Gastroesophageal sphincter (tissue), 3 donors: ENCODE results near the gene PDE3B.

Experiments
- CTCF ChIP-seq, 4 experiments: fragments of 200-600 bp in 2 of 4; fragments of 450-650 bp in 2 of 4; sonication (generic) in 1 of 4; IDR thresholded peaks; one replicate each; pipeline ENCODE4 v1.5.1; 2017 to 2019; ENCODE audit warnings: antibody characterized with exemption in 4 of 4, mild to moderate bottlenecking in 2 of 4, moderate library complexity in 2 of 4
- EP300 ChIP-seq: sonication (generic); formaldehyde crosslinking; IDR thresholded peaks from one replicate; pipeline ENCODE4 v1.6.1; 2017; ENCODE audit warnings: antibody characterized with exemption, mild to moderate bottlenecking
- POLR2A ChIP-seq, 2 donors: fragments of 450-650 bp; IDR thresholded peaks; one replicate each; pipeline ENCODE4 v1.6.1; 2017; ENCODE audit warnings: antibody characterized with exemption in 2 of 2, mild to moderate bottlenecking in 2 of 2, moderate library complexity in 1 of 2

- TF ChIP-seq CTCF (IDR thresholded peaks at IDR 0.05), result no peak
- no peak for TF ChIP-seq POLR2A (IDR thresholded peaks at IDR 0.05)
- TF ChIP-seq EP300, result no peak
Measured at GRCh38 chr11:14619603-14620531, 23.7 kb upstream of the PDE3B start.
